Measurements from ENCODE around the gene MTF1. TPM values are rescaled to one million over a fixed set of nuclear protein-coding genes. Genes with fewer than 3 reads are reported as not detected.
"Not testable (repeated sequence)": the region's sequence is repeated elsewhere in the genome, so short reads cannot be mapped to it uniquely, and the experiment has no call there.

Gene MTF1
- 5.6 TPM for polyA plus RNA-seq (ENCODE audit: insufficient read length)

- peak; percentile 97 for DNase-seq (ENCODE audit: low read depth)
These were observed at the start of gene MTF1 for GRCh38 chr1:37859507-37860345. TSS of gene MTF1 (minus strand) at chr1:37859592. CDS start at chr1:37857658, 1,934 bp downstream.

- not testable (repeated sequence) for DNase-seq (ENCODE audit: low read depth)
These were observed 49.1 kb upstream of the MTF1 start for GRCh38 chr1:37908531-37908930.

GRCh38 chr1:37907416-37908125, 48.2 kb upstream of the MTF1 start:
- not testable (repeated sequence) for DNase-seq (ENCODE audit: low read depth)

- not testable (repeated sequence) for DNase-seq (ENCODE audit: low read depth)
These were observed 47.2 kb upstream of the MTF1 start for GRCh38 chr1:37906591-37906990.

- no peak for DNase-seq (ENCODE audit: low read depth)
These were observed 46.3 kb upstream of the MTF1 start for GRCh38 chr1:37905727-37906126.

GRCh38 chr1:37903921-37904320, 44.5 kb upstream of the MTF1 start:
- DNase-seq (ENCODE audit: low read depth): not testable (repeated sequence)

GRCh38 chr1:37902983-37903382, 43.6 kb upstream of the MTF1 start:
- no peak for DNase-seq (ENCODE audit: low read depth)

GRCh38 chr1:37901893-37902225, 42.5 kb upstream of the MTF1 start:
- DNase-seq (ENCODE audit: low read depth): no peak

GRCh38 chr1:37901191-37901892, 42.0 kb upstream of the MTF1 start:
- DNase-seq (ENCODE audit: low read depth): no peak

GRCh38 chr1:37897563-37897962, 38.2 kb upstream of the MTF1 start:
- not testable (repeated sequence) for DNase-seq (ENCODE audit: low read depth)

GRCh38 chr1:37893673-37894072, 34.3 kb upstream of the MTF1 start:
- DNase-seq (ENCODE audit: low read depth): no peak

GRCh38 chr1:37892151-37893047, 33.0 kb upstream of the MTF1 start:
- DNase-seq (ENCODE audit: low read depth): no peak

GRCh38 chr1:37890378-37891014, 31.1 kb upstream of the MTF1 start:
- DNase-seq (ENCODE audit: low read depth): no peak

- DNase-seq (ENCODE audit: low read depth): no peak
These were observed 28.8 kb upstream of the MTF1 start for GRCh38 chr1:37888022-37888700.

- DNase-seq (ENCODE audit: low read depth): no peak
These were observed 24.8 kb upstream of the MTF1 start for GRCh38 chr1:37884145-37884544.

- DNase-seq (ENCODE audit: low read depth): no peak
These were observed 24.3 kb upstream of the MTF1 start for GRCh38 chr1:37883671-37884070.

GRCh38 chr1:37879865-37880264, 20.5 kb upstream of the MTF1 start:
- no peak for DNase-seq (ENCODE audit: low read depth)

GRCh38 chr1:37878071-37878470, 18.7 kb upstream of the MTF1 start:
- DNase-seq (ENCODE audit: low read depth): no peak

- DNase-seq (ENCODE audit: low read depth): no peak
These were observed 16.4 kb upstream of the MTF1 start for GRCh38 chr1:37875833-37876232.

GRCh38 chr1:37872692-37873091, 13.3 kb upstream of the MTF1 start:
- DNase-seq (ENCODE audit: low read depth): no peak

All from forelimb muscle (tissue), 1 donor.